Measurements from ENCODE around the gene ADAMTSL4.

The ADAMTSL4 gene

GRCh38 chr1:150609732-150610131 lies 60.5 kb downstream of the ADAMTSL4 start:
- Histone ChIP-seq H3K9me3 (ENCODE audit: insufficient read depth, low read depth, low read length) (no peaks in the 10 kb centered on the region), H3K27ac (ENCODE audit: low read length) (peak overlapping the region; percentile 50), H3K4me3 (ENCODE audit: low read length) (no peak overlapping the region), H3K36me3 (ENCODE audit: insufficient read depth, low read depth, low read length) (peaks cover 29% of the 10 kb centered on the region; the same call in 1 of the 2 replicates), H3K4me1 (ENCODE audit: insufficient read depth, low read length) (peaks cover 21% of the 10 kb centered on the region), H3K27me3 (ENCODE audit: insufficient read depth, low read length) (no peaks in the 10 kb centered on the region), H3K9ac (ENCODE audit: low read depth, low read length) (peak overlapping the region; percentile 56; the same call in 1 of the 2 replicates)
